GM18861 (cell line): ENCODE data around the gene KIF18A.
"Not testable (repeated sequence)": the region's sequence is repeated elsewhere in the genome, so short reads cannot be mapped to it uniquely, and the experiment has no call there.

Experiments
- ATAC-seq: cut with Tn5 transposase; IDR thresholded peaks from one replicate; pipeline ENCODE4 v1.9.1; 2021; ENCODE audit not compliant: unreplicated experiment

KIF18A gene

DNA sequence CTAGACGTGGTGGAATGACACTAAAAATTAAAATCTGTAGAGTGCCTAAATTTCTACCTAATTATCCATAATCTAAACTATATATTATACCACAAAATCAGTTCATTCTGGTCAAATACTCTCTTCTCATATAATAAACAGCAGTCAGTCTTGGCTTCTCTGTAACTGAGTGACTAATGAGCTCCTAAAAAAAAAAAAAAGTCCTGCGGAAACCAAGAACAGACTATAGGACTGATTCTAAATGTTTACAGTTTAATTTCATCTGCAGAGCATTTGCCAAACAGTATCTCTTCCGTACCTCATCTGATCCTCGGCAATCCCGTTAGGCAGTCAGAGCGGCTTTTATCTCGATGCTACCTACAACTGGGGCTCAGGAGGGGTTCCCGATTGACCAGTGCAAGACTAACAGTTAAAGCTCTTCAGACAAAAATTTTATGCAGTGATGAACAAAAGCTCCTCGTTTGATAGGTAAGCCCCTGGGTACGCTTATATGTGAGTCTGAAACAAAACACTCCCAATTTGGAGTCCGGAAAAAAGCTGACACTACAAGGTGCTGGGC, 686 bp downstream of the KIF18A start:
- no peak for ATAC-seq

- ATAC-seq = no peak
Measured at GRCh38 chr11:28106353-28107043, 1.5 kb downstream of the KIF18A start.

DNA sequence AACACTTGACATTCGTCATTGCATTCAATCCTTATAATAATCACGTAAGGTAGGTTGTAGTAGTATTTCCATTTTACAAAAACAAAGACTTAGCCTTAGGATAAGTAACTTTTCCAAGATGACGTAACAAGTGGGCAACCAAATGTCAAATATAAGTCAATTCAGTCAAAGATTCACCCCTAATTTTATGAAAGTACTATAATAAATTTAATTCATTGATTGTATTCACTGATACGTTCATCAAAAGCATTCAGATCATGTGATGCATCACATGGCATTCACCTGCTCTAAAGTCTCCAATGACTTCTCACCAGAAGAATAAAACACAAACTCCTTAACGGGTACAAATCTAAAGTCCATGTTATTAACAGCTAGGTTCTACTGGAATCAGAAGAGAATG, 2.1 kb downstream of the KIF18A start:
- no peak for ATAC-seq

DNA sequence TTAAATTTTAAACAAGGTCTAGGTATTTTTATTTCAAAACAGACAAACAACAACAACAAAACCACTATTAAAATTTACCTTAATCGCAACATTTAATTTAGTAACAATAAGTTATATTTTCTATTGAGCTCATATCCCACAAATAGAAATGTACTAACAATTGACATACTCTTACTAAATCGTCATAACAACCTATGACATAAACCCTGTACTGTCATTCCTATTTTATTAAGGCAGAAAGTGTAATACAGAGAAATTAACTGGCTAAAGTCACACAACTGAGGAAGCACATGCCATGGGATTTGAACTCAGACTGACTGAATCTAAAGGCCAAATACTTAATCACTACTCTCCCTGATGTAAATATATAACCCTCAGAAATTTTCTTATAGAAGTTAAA, 3.0 kb downstream of the KIF18A start:
- ATAC-seq = no peak

GRCh38 chr11:28104425-28104824, 3.5 kb downstream of the KIF18A start:
- no peak for ATAC-seq

GRCh38 chr11:28102300-28102699, 5.7 kb downstream of the KIF18A start:
- ATAC-seq = not testable (repeated sequence)

DNA sequence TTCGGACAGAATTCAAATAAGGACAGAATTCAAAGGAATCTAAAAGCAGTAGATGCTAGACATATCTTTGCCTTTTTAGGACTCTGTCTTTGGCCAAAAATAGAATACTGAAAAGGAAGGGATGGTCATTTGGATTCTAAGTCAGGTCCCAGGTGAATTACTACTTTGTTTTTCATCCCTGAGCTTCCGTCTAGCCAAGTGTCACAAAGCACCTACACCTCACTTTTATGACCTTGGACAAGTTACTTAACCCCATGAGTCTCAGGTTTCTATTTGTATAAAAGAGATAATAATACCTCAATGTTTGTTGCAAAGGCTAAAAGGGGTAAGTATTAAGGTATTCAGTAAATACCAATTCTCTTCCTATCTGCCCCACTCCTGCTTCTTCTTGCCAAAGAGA, 7.3 kb downstream of the KIF18A start:
- no peak for ATAC-seq

GRCh38 chr11:28099715-28100114, 8.2 kb downstream of the KIF18A start:
- no peak for ATAC-seq

- ATAC-seq = no peak
Measured at GRCh38 chr11:28098257-28098656, 9.7 kb downstream of the KIF18A start.

- ATAC-seq = no peak
Measured at GRCh38 chr11:28092786-28093185, 15.2 kb downstream of the KIF18A start.

DNA sequence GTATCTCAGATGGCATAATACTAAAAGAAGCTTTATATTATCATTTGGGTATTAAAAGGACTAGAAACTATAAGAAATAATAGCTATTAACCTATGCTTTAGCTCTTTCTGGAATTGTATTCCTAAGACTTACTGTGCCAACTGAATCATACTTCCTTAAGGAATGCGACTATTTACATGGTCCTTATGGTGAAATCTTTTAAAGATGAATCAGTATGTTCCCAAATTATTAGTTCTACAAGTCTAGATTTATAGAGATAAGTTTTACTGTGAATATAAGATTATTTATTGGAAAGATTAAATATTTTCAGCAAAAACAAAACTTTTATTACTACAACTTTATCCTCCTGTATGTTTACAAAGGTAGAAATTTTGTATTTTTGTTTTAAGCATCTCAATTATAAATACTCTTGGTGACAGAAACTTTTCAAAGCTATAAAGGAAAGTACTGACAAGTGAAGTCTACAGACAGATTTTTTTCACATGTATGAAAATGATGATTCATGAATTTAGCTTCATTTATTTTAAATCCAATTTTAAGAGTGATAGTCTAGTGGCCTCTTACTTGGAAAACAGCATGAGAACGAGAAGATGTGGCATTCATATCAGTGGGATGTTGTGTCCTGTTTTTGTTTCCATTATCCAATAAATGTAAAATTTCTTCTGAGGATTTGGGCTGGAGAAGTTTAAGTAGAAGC, 17.8 kb downstream of the KIF18A start:
- ATAC-seq = no peak

DNA sequence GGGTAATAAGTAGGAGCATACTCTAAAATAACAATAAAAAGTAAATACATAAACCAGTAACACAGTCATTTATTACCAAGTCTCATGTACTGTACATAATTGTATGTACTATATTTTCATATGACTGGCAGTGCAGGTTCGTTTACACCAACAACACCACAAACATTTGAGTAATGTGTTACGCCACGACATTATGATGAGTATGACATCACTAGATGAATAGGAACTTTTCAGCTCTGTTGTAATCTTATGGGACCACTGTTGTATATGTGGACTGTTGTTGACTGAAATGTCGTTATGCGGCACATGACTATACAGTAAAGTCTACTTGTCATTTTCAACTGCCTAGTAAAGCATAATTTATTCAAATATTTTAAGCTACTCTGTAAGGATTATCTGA, 18.6 kb downstream of the KIF18A start:
- no peak for ATAC-seq

DNA sequence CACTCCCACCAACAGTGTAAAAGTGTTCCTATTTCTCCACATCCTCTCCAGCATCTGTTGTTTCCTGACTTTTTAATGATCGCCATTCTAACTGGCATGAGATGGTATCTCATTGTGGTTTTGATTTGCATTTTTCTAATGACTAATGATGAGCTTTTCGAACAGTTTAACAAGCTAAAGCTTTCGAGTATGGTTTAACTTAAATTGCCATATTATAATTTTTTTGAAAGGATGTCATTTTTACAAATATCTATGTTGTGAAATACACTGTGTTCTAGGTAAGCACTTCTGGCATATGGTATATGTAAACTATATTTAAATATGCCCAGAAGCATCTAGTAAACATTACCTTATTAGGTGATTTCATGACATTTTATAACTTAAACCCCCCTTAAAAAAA, 20.3 kb downstream of the KIF18A start:
- ATAC-seq = not testable (repeated sequence)

GRCh38 chr11:28087192-28087591, 20.8 kb downstream of the KIF18A start:
- ATAC-seq = not testable (repeated sequence)

GRCh38 chr11:28086569-28086968, 21.4 kb downstream of the KIF18A start:
- no peak for ATAC-seq

GRCh38 chr11:28083118-28083517, 24.8 kb downstream of the KIF18A start:
- no peak for ATAC-seq

DNA sequence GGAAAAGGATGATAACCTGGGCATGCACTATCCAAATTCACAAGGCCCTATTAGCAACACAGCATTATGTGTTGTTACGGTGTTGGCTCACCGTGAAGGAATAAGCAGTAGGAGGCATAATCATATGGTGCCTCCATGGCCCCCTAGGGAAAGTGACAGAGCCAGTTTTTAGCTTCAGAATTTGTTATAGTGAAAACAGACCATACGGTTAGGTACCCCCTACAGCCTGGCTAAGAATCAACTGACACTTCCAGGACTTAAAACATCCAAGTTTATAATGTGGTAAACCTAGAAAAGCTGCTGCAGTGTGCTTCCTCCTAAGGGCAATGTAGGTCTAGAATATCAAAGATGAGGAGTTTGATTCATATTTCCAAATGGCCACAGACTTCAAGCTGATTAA, 30.4 kb downstream of the KIF18A start:
- no peak for ATAC-seq

- no peak for ATAC-seq
Measured at GRCh38 chr11:28072321-28072720, 35.6 kb downstream of the KIF18A start.

DNA sequence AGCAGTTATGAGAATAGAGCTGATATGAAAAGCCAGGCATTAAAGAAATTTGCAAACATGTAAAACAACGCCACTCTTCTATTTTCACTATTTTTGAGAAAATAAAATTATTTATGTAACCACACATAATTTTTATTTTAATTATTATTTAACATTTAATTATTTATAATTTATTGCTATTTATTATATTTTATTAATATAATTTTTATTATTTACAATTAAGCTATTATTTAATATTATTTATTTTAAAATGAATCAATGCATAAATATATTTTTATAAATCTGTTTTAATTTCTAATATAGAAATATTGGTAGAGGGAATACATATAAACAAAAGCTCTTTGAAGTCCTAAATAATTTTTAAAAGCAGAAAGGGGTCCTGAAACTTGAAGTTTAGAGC, 36.7 kb downstream of the KIF18A start:
- no peak for ATAC-seq

DNA sequence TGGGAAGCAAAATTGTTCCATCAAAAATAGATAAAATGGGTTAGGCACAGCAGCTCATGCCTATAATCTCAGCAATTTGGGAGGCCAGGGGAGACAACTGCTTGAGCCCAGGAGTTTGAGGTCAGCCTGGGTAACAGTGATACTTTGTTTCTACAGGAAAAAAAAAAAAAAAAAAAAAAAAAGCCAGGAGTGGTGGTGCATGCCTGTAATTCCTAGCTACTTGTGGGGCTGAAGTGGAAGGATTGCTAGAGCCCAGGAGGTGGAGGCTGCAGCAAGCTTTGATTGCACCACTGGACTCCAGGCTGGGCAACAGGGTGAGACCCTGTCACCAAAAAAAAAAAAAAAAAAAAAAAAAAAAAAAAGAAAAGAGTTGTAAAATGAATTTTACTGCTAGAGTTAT, 49.6 kb downstream of the KIF18A start:
- no peak for ATAC-seq

- no peak for ATAC-seq
Measured at GRCh38 chr11:28054821-28055220, 53.1 kb downstream of the KIF18A start.
